H1 (cell line): ENCODE measurements around the gene GPRASP2. TPM values are rescaled to one million over a fixed set of nuclear protein-coding genes. Genes with fewer than 3 reads are reported as not detected.

Experiments
- CTCF ChIA-PET: fragments of 300-600 bp; sonication (Branson Sonifier 250); formaldehyde crosslinking; loops from one replicate; lab custom pipeline; 2021; ENCODE audit not compliant: partially characterized antibody; lab: Charles Lee
- POLR2A ChIA-PET: fragments of 300-600 bp; sonication (Branson Sonifier 250); formaldehyde crosslinking; loops from one replicate; lab custom pipeline; 2021; ENCODE audit warnings: inconsistent platforms; ENCODE audit not compliant: partially characterized antibody; lab: Charles Lee
- DNase-seq, 2 experiments: peaks; one replicate each; pipeline versions ENCODE4 v3.0.0 to v3.0.0-alpha.2; 2010 to 2022; ENCODE audit warnings: low spot score in 2 of 2, low read depth in 1 of 2, mixed read lengths in 1 of 2
- FAIRE-seq: peaks from 2 replicates; lab custom pipeline; 2011; peaks lifted over from hg19 to GRCh38; lab: Jason Lieb, UNC
- H2AFZ ChIP-seq: 2 replicates; pipeline ENCODE4 v1.8.1; 2012; ENCODE audit warnings: low read length, inconsistent platforms
- H2AK5ac ChIP-seq: 2 replicates; pipeline ENCODE4 v1.6.1; 2013; ENCODE audit warnings: low read depth, low read length
- H2BK120ac ChIP-seq: replicated peaks from 2 replicates; pipeline ENCODE3; 2013; ENCODE audit warnings: low read depth, low read length, inconsistent platforms
- H2BK12ac ChIP-seq: 2 replicates; pipeline ENCODE4 v1.6.1; 2013; ENCODE audit warnings: low read depth, low read length
- H2BK15ac ChIP-seq: 2 replicates; pipeline ENCODE4 v1.6.1; 2013; ENCODE audit warnings: low read length
- H2BK20ac ChIP-seq: 2 replicates; pipeline ENCODE4 v1.6.1; 2013; ENCODE audit warnings: low read length
- H2BK5ac ChIP-seq: 2 replicates; pipeline ENCODE4 v1.6.1; 2013; ENCODE audit warnings: low read depth, low read length
- H3K14ac ChIP-seq: 2 replicates; pipeline ENCODE4 v1.6.1; 2013; ENCODE audit warnings: inconsistent platforms; ENCODE audit not compliant: insufficient read length
- H3K18ac ChIP-seq: 2 replicates; pipeline ENCODE4 v1.6.1; 2013; ENCODE audit warnings: low read length; ENCODE audit errors: extremely low read depth
- H3K23ac ChIP-seq: 2 replicates; pipeline ENCODE4 v1.6.1; 2013; ENCODE audit warnings: inconsistent platforms; ENCODE audit not compliant: insufficient read length
- H3K23me2 ChIP-seq: 2 replicates; pipeline ENCODE4 v1.6.1; 2013; ENCODE audit warnings: low read depth, low read length
- H3K27ac ChIP-seq: 2 replicates; pipeline ENCODE4 v1.6.1; 2011; ENCODE audit warnings: low read depth, low read length, inconsistent platforms
- H3K27me3 ChIP-seq, 4 experiments: replicated peaks in 1 of 4; 1 replicate in 1 of 4; 2 replicates in 3 of 4; pipeline versions ENCODE4 v1.6.1 to v1.8.1; 2011 to 2013; ENCODE audit warnings: low read length in 3 of 4, mild to moderate bottlenecking in 3 of 4, inconsistent platforms in 2 of 4, mixed read lengths in 2 of 4, moderate library complexity in 1 of 4; ENCODE audit not compliant: control insufficient read depth in 3 of 4, insufficient read depth in 3 of 4; ENCODE audit errors: extremely low read depth in 1 of 4
- H3K36me3 ChIP-seq, 4 experiments: 2 replicates each; pipeline versions ENCODE4 v1.6.1 to v1.8.1; 2011 to 2013; ENCODE audit warnings: mild to moderate bottlenecking in 4 of 4, low read length in 3 of 4, moderate library complexity in 2 of 4, control low read depth in 1 of 4, inconsistent platforms in 1 of 4; ENCODE audit not compliant: insufficient read depth in 4 of 4, control insufficient read depth in 2 of 4
- H3K4ac ChIP-seq: replicated peaks from 2 replicates; pipeline ENCODE3; 2013; ENCODE audit warnings: low read length, low read depth, mixed read lengths, inconsistent platforms; ENCODE audit not compliant: insufficient read length
- H3K4me1 ChIP-seq, 4 experiments: replicated peaks in 1 of 4; 1 replicate in 1 of 4; 2 replicates in 3 of 4; pipeline versions ENCODE4 v1.6.1 to v1.8.1; 2011 to 2013; ENCODE audit warnings: low read length in 3 of 4, inconsistent platforms in 2 of 4, mixed read lengths in 1 of 4; ENCODE audit not compliant: insufficient read depth in 4 of 4, control insufficient read depth in 3 of 4
- H3K4me2 ChIP-seq, 2 experiments: 2 replicates each; pipeline versions ENCODE4 v1.6.1 to v1.8.1; 2011 to 2013; ENCODE audit warnings: low read depth in 2 of 2, low read length in 2 of 2, control low read depth in 1 of 2, inconsistent platforms in 1 of 2, mild to moderate bottlenecking in 1 of 2; ENCODE audit not compliant: insufficient read depth in 1 of 2
- H3K4me3 ChIP-seq, 4 experiments: fragments of 200-600, 300-600 bp in 1 of 4; sonication (generic), shearing (Covaris generic), sonication (Bioruptor Twin) in 1 of 4; 2 replicates each; pipeline versions ENCODE4 v1.5.1 to v1.8.1; 2011 to 2016; ENCODE audit warnings: low read length in 4 of 4, low read depth in 3 of 4, control low read depth in 2 of 4, inconsistent platforms in 2 of 4, mild to moderate bottlenecking in 2 of 4, mixed read lengths in 1 of 4, moderate library complexity in 1 of 4; ENCODE audit not compliant: insufficient read depth in 2 of 4; ENCODE audit errors: extremely low read depth in 1 of 4
- H3K56ac ChIP-seq: replicated peaks from 2 replicates; pipeline ENCODE3; 2013; ENCODE audit warnings: low read depth, mild to moderate bottlenecking, mixed read lengths, low read length, inconsistent platforms; ENCODE audit not compliant: insufficient read length
- H3K79me1 ChIP-seq: 2 replicates; pipeline ENCODE4 v1.6.1; 2013; ENCODE audit warnings: low read depth, low read length, control low read depth
- H3K79me2 ChIP-seq, 2 experiments: 2 replicates each; pipeline versions ENCODE4 v1.6.1 to v1.8.1; 2012 to 2013; ENCODE audit warnings: low read length in 2 of 2, mild to moderate bottlenecking in 2 of 2, inconsistent platforms in 1 of 2; ENCODE audit not compliant: insufficient read depth in 2 of 2, control insufficient read depth in 1 of 2
- H3K9ac ChIP-seq, 4 experiments: replicated peaks in 1 of 4; 1 replicate in 1 of 4; 2 replicates in 3 of 4; pipeline versions ENCODE4 v1.6.1 to v1.8.1; 2011 to 2013; ENCODE audit warnings: low read depth in 3 of 4, low read length in 3 of 4, control low read depth in 2 of 4, mild to moderate bottlenecking in 2 of 4, moderate library complexity in 2 of 4, inconsistent platforms in 1 of 4; ENCODE audit errors: extremely low read depth in 1 of 4
- H3K9me3 ChIP-seq, 2 experiments: 2 replicates each; pipeline versions ENCODE4 v1.6.1 to v1.8.1; 2012 to 2013; ENCODE audit warnings: mild to moderate bottlenecking in 2 of 2, moderate library complexity in 2 of 2, control low read depth in 1 of 2, inconsistent platforms in 1 of 2, low read depth in 1 of 2, low read length in 1 of 2, mixed read lengths in 1 of 2; ENCODE audit not compliant: insufficient read depth in 2 of 2
- H4K20me1 ChIP-seq, 2 experiments: replicated peaks in 1 of 2; 2 replicates each; pipeline versions ENCODE3 to v1.8.1; 2011 to 2013; ENCODE audit warnings: inconsistent platforms in 2 of 2, low read length in 2 of 2, mild to moderate bottlenecking in 1 of 2; ENCODE audit not compliant: insufficient read depth in 2 of 2, control insufficient read depth in 1 of 2
- H4K5ac ChIP-seq: 2 replicates; pipeline ENCODE4 v1.6.1; 2013; ENCODE audit warnings: low read length, low read depth, mixed read lengths, inconsistent platforms; ENCODE audit not compliant: insufficient read length
- H4K8ac ChIP-seq: 2 replicates; pipeline ENCODE4 v1.8.0; 2013; ENCODE audit warnings: mild to moderate bottlenecking, moderate library complexity, low read length, inconsistent platforms; ENCODE audit not compliant: insufficient read depth; ENCODE audit errors: extremely low read depth
- H4K91ac ChIP-seq: replicated peaks from 2 replicates; pipeline ENCODE3; 2013; ENCODE audit warnings: low read length, mixed read lengths, inconsistent platforms; ENCODE audit not compliant: insufficient read length
- ASH2L ChIP-seq: fragments of 200-600, 300-600 bp; sonication (generic); IDR thresholded peaks from one replicate; pipeline ENCODE4 v1.7.1; 2017; ENCODE audit warnings: low read length
- ATF3 ChIP-seq: IDR thresholded peaks from 2 replicates; pipeline ENCODE4 v1.6.1; 2011; ENCODE audit warnings: low read depth, mild to moderate bottlenecking, low read length; ENCODE audit not compliant: insufficient read depth
- CBX8 ChIP-seq: fragments of 300-800, 300-1000 bp; sonication (generic); IDR thresholded peaks from 2 replicates; pipeline ENCODE4 v1.7.1; 2016; ENCODE audit warnings: low read depth, low read length, borderline replicate concordance
- MAX ChIP-seq: IDR thresholded peaks from 2 replicates; pipeline ENCODE4 v1.6.1; 2012; ENCODE audit warnings: inconsistent platforms
- RBBP5 ChIP-seq: IDR thresholded peaks from 2 replicates; pipeline ENCODE4 v1.7.1; 2012; ENCODE audit warnings: low read depth, mild to moderate bottlenecking, inconsistent platforms, low read length, moderate library complexity, borderline replicate concordance
- RNF2 ChIP-seq: fragments of 200-900, 300-1000 bp; sonication (generic); IDR thresholded peaks from 2 replicates; pipeline ENCODE4 v1.7.1; 2016; ENCODE audit warnings: borderline replicate concordance, low read depth, mild to moderate bottlenecking, antibody characterized with exemption, low read length; ENCODE audit not compliant: poor library complexity, severe bottlenecking; ENCODE audit errors: missing control alignments
- SAP30 ChIP-seq: fragments of 300-600 bp; sonication (generic); IDR thresholded peaks from 2 replicates; pipeline ENCODE4 v1.7.1; 2012; ENCODE audit warnings: low read length, moderate library complexity, mild to moderate bottlenecking, inconsistent platforms; ENCODE audit not compliant: insufficient read depth, insufficient replicate concordance
- TAF1 ChIP-seq: IDR thresholded peaks from 2 replicates; pipeline ENCODE4 v1.6.1; 2011; ENCODE audit warnings: mild to moderate bottlenecking, low read depth, low read length
- TAF7 ChIP-seq: optimal IDR thresholded peaks from 2 replicates; pipeline ENCODE3; 2011; ENCODE audit warnings: low read depth, mild to moderate bottlenecking, inconsistent platforms, low read length, moderate library complexity, borderline replicate concordance
- WGBS, 2 experiments: shearing (Covaris generic) in 1 of 2; methylation state at CpG; one replicate each; pipeline versions ENCODE4 v1.1.6 to v1.1.7; 2013 to 2015; ENCODE audit warnings: low lambda C conversion rate in 2 of 2, mixed read lengths in 2 of 2, inconsistent platforms in 1 of 2, low coverage in 1 of 2, missing lambda C conversion rate in 1 of 2; ENCODE audit not compliant: insufficient replicate concordance in 2 of 2, insufficient coverage in 1 of 2, insufficient read length in 1 of 2; ENCODE audit errors: extremely low coverage in 1 of 2, missing lambda C conversion rate in 1 of 2; 5-methylcytosine and 5-hydroxymethylcytosine counted together
- polyA plus RNA-seq, 7 experiments: library from polyadenylated mRNA; depleted of rRNA in 3 of 7; stranded (reverse) in 5 of 7; unstranded in 2 of 7; fragments of >200 nt in 5 of 7; fragments of 200-250 nt in 2 of 7; gene quantifications; 1 replicate in 5 of 7; 2 replicates in 1 of 7; 4 replicates in 1 of 7; pipeline versions ENCODE4 v1.2.1 to v1.2.3, GENCODE V29; 2011 to 2013; ENCODE audit warnings: missing spikeins in 2 of 7, mixed read lengths in 2 of 7
- total RNA-seq: library from RNA; stranded (reverse); fragmentation: NEBNext Ultra II Directional; extraction: Animal tissue kit (Norgen Biotek cat#: 25700); gene quantifications from 2 replicates; pipeline ENCODE4 v1.2.1, GENCODE V29; 2021

GPRASP2 gene
- total and polyA plus RNA-seq, 2 of the 8 experiments (the other 6 are each of a cell fraction or from before 2014, with no cell fraction given): 8.0 to 15.7 TPM

- Histone ChIP-seq H3K14ac (no peak overlapping the region), H3K4me2 (no peak overlapping the region), H3K36me3 (no peaks in the 10 kb centered on the region), H3K4ac (no peak overlapping the region), H3K4me3 (no peak overlapping the region), H2BK15ac (no peak overlapping the region), H2BK20ac (no peak overlapping the region), H3K79me1 (no peaks in the 10 kb centered on the region), H2AFZ (no peak overlapping the region), H3K27me3 (no peaks in the 10 kb centered on the region), H3K4me1 (no peaks in the 10 kb centered on the region), H3K18ac (no peak overlapping the region), H2BK120ac (no peak overlapping the region), H4K8ac (no peak overlapping the region), H3K79me2 (no peaks in the 10 kb centered on the region), H2BK5ac (no peak overlapping the region), H4K20me1 (no peaks in the 10 kb centered on the region), H2BK12ac (no peak overlapping the region), H3K23me2 (no peaks in the 10 kb centered on the region), H3K27ac (no peak overlapping the region), H2AK5ac (no peak overlapping the region), H4K91ac (no peak overlapping the region), H3K9ac (no peak overlapping the region), H3K56ac (no peak overlapping the region), H4K5ac (no peak overlapping the region), H3K9me3 (no peaks in the 10 kb centered on the region), H3K23ac (no peak overlapping the region)
- TF ChIP-seq TAF7 (no peak), CBX8 (no peak), SAP30 (no peak), MAX (no peak), ATF3 (no peak), RNF2 (no peak), ASH2L (no peak), TAF1 (no peak), RBBP5 (no peak)
- no peak for FAIRE-seq
- WGBS, 2 experiments: 75% methylated on average over 1 of the region's 1 CpG; no CpG with 5 or more reads in 1 of the 2 experiments
- ChIA-PET CTCF (no interaction called here), POLR2A (no interaction called here)
- no peak for DNase-seq
These were observed 15.5 kb downstream of the GPRASP2 start for GRCh38 chrX:102727761-102728160.
